HEK293T (cell line): ENCODE measurements around the gene SUZ12.

Experiments
- ARNT ChIP-seq: fragments of 450-650 bp; IDR thresholded peaks from 2 replicates; pipeline ENCODE4 v1.6.1; 2017; ENCODE audit warnings: mild to moderate bottlenecking
- BHLHE40 ChIP-seq: fragments of 450-650 bp; IDR thresholded peaks from 2 replicates; pipeline ENCODE4 v1.6.1; 2016; ENCODE audit warnings: mild to moderate bottlenecking, moderate library complexity, borderline replicate concordance

DNA sequence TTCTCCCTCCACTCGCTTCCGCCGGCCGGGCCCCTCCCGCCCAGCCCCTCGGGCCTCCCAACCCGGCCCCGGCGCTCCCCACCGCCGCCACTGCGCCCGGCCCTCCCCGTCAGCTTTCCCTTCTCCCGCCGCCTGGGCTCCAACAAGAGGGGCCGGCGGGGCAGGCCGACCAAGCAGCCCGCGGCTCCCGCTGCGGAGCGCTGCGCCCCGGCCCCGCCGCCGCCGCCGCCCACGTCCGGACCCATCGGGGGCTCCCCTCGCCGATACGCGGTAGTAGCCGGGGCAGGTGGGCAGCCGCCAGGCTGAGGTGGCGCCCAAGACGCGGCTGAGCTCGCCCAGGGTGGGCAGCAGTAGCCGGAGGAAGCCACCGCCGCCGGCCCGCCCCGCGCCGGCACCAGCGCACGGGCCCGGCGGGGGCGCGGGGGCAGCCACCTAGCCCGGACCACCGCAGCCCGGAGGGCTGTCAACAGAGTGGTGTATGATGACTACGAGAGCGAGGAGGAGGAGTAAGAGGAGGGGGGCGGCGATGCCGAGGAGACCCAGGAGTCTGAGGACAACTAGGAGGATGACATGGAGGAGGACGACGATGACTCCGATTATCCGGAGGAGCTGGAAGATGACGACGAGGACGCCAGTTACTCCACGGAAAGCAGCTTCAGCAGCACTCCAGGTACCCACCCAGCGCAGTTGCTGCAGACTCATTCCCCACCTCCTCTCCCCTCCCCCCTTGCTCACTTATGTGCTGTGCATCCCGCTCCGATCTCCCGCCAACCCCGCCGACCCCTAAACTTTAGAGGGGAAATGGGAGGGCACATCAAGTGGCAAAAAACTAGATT, 70.9 kb downstream of the SUZ12 start:
- no peak for TF ChIP-seq ARNT
- no peak for TF ChIP-seq BHLHE40
